ENCODE data around the gene CHAT.

The CHAT gene

DNA sequence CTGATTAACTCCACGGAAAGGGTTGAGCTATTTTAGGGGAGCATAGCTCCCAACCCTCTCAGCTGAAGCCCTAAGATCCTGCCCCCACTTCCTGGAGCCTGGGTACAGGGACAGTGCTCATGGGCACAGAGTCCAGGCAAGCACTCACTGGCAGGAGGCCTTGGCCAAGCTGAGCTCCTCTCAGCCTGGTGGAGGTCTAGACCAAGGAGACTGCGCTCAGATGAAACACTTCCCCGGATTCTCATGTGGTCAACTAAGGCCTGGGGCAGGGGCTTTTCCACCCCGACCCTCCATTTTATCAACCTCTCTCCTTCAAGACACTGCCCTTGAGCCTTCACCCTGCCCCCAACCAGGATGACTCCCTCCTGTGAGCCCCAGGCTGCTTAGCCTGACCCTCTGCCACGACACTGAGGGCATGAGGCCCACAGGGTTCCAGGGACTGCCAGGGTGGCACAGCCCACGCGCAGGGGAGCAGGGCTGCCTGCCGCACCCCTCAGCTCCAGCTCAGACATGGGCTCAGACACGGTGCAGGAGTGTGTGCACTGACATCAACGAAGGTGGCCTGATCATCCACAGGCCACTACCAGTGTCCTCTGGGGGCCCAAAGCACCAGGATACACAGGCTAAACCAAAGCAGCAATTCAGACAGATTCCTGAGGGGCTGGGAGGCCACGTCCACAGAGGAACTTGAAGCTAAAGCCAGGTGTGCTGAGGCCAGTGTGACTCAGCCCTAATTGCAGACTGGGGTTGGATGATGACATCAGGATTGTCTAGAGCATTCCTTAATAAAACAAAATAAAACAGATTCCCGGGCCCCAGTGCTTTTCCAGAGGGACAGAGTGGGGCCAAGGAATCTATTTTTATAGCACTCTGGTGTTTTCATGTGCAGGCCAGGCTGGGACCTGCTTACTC, 18.8 kb downstream of the CHAT start:
- no peak for DNase-seq

DNA sequence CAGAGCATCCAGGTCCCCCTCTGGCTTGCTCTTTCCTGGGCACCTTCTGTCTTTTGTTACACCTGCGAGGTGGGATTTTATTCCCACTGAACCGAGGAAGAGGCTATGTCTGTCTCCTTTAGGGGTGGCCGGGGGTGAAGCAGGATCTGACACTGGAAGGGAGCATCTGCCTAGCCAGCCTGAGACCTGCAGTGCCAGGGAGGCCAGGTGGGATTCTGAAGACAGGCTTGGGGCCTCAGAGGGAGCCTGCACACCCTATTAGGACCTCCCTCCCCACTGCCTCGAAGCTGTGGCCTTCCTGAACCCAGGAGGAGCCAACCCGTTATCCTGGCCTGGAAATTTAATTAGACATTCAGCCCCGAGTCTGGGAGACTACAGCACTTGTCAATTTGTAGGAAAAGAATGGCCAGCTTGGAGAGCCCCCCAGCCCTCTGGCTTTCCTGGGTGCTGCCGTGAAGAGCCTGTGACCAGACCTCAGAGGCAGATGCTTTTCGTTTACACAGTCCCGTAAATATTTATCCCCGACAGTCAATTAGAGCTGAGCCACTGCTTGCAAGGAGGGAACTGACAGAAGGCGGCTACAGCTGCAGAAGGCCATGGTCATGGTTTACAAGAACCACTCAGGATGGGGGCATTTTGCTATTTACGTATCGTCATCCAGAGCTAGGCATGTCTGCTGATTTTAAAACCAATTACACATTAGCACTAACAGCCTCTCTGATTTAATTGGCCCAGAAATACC, 19.7 kb downstream of the CHAT start:
- no peak for DNase-seq

DNA sequence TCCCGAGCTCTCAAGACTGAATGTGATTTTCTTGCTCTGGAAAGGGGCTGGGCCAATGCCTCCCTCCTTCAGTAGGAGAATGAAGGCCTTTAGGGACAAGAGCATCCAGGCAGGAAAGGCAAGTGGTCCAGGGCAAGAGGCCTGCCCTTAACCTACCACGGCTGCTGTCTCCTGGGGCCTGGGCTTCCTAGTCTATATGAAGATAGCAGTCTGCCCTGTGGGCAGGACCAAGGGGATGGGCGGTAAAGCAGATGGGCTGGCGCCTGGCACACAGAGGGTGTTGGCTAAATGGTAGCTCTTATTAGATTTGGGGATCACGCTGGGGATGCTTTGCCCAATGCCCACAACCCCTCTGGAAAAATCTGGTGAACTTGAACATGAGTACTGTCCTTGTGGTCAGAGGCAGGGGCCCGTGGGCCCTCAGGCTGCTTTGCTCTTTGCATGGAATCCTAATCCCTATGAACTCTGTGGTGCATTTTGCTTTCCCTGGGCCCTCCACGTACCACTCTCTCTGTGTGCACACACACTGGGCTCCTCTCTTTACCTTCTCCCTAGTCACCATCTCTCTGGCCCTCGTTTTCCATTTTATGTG, 20.3 kb downstream of the CHAT start:
- DNase-seq: no peak

DNA sequence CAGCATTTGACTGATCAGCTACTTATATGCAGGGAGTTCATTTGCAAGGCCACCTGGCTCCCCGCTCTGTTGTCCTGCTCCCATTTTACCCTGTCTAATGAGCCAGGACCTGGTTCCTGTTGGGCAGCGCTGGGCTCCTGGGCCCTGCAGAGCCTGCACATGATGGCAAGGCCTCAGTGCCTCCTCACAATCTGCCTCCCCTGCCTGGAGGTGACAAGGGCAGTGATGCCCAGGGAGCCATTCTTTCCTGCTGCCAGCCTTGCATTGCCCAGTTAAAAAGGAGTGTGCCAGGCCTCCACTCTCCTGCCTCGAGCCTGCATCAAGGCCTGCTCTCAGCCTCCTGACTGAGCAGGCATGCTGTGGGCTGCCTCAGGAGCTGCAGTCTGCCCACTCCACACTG, 28.5 kb downstream of the CHAT start:
- DNase-seq: no peak

DNA sequence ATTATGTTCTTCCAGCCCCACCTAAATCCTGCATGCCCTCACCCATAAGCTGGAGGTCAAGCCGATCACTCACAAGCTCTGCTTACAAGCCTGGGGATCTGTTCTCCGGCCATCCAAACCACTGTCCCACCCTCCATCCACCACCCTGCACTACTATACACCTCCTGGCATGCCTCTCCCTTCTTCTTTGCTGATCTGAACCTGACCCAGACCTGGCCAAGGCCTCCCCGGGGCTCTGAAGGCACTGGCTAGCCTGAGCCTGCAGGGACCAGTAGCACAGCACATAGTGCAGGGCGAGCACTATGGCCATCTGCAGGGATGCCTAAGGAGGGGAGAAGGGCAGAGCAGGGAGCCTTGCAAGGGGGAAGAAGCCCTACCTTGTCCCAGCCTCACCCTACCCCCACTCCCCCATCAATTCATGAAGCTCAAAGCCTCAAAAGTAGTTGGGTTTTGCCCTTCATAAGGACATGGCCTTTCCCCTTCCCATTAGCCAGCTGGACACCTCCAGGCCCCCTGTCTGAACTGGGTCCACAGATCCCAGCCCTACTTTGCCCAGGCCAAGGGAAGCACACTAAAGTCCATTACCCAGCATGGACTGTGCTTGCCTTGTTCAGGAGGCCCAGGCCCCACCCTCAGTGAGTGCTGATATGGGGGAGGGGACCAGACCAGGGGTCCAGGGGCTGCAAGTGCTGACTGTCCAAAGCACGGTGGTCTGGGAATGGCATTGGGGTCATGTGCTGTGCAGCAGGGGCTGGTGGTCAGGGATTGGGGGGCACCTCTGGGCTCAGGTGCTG, 29.6 kb downstream of the CHAT start:
- no peak for DNase-seq

DNA sequence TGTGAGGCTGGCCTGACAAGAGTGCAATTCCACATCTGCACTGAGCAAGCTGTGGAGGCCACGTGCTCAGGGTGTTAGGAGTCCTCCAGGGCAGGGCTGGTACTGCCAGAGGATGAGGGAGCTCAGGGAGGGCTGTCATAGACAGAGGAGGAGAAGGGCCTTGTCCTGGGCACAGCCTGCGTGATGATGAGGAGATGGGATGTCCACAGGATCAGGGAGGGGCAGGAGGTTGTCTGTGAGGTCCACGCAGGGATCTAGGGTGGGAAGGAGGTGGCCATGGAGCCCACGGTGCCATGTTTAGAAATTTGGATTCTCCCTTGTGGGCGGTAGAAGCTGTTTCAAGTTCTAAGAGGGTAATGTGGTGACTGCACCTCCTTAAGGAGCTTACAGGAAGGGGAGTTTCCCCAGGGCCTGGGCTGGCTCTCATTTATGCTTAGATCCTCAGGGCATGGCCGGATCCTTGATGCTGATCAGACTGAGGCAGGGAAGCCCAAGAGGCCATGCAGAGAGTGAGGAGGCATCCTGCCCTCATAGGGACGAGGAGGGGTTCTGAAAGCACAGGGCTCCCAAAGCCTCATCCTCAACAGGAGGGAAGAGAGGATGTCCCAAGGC, 30.3 kb downstream of the CHAT start:
- DNase-seq: no peak

DNA sequence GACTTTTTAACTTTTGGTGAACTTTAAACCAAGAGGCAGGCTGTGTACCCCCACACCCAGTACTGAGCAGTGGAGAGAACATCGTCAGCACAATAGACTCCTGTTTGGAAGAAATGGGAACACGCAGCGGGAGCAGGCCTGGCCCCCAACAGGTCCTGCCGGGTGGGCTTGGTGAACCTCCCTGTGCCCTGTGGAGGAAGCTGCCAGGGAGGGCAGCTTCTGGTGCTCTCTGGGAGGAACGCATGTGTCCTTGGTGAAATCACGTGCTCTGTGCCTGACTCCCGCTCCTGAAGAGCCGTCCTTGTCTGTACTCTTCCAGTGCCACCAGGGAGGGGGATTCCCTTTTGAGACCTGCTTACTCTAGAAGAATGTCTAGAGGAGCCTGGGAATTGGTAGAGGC, 31.6 kb downstream of the CHAT start:
- DNase-seq: no peak

DNA sequence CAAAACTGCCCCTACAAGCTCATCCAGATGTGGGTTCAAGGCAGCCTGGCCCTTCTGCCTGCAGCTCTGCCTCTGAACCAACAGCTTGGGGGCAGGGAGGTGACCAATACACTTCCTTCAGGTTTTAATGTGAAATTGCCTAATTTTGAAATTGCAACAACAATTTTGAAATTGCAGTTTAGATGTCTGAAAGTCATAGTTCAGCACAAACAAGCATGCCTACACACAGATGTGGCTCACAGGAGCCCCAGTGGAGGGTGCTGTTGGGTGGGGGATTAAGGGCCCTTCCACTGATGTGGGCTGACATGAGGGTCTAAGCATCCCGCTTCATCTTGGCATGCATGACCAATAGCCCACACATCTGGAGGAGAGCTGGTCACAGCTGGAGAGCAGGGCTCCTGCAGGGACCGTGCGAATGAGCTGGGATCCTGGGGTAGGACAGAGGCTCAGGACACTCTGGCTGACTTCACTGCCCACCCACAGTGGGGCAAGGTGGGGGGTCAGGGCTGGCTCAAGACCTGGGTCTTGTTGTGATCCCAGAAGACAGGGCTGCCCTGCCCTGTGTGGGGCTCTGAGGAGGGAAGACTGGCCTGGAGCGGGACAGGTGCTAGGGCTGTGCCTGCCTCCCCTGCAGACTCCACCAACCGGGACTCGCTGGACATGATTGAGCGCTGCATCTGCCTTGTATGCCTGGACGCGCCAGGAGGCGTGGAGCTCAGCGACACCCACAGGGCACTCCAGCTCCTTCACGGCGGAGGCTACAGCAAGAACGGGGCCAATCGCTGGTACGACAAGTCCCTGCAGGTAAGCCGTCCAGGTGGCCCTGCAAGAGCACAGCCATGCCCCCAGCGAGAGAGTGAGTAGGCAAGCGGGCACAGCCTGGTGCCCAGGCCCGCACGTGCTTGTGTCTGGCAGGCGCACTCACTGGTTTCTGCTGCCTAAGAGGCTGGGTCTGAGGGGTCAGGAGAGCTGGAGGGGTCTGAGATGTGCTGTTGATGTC, 32.3 kb downstream of the CHAT start:
- no peak for DNase-seq

DNA sequence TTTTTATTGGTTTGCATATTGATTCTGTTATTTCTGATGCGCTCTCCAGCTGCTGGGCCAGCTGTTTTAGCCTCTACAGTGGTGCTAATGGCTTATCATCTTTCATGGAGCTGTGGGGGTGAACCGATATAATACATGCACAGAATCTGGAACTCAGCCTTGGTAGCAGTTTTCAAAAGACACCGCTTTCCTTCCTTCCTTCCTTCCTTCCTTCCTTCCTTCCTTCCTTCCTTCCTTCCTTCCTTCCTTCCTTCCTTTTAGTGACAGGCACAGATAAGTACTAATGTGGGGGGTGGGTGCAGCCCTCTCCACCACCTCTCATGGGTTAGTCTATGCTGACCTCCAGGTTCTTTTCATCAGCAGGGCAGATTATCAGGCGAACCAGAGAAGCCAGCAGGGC, 33.7 kb downstream of the CHAT start:
- no peak for DNase-seq

DNA sequence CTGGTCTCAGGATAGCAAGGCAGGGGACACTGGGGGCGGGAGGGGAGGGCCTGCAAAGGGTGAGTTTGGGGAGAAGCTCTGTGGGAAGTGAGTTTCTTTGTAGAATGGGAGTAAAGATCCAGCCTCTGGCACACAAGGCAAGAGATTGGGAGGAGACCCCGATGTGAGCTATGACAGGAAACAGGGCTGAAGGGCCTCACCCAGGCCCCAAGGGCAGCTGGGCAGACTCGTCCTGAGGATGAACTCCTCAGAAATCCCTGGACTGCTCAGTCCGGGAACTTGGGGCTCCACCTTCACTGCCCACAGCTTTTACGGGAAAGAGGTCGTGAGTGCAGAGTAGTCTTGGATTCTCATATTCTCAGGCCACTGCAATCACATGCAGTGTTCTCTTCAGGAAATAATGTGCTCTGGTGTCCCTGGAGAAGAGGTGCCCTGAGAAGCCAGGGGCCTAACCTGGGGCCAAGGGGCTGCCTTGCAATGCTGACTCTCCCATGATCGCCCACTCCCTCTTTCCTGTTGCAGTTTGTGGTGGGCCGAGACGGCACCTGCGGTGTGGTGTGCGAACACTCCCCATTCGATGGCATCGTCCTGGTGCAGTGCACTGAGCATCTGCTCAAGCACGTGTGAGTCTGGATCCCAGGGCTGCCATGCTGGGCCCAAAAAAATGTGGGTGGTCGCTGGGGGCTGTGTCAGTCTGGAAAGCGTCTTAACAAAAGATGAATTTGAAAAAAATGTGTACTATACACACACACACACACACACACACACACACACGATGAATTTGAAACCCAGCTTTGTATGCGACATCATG, 34.4 kb downstream of the CHAT start:
- DNase-seq: no peak

DNA sequence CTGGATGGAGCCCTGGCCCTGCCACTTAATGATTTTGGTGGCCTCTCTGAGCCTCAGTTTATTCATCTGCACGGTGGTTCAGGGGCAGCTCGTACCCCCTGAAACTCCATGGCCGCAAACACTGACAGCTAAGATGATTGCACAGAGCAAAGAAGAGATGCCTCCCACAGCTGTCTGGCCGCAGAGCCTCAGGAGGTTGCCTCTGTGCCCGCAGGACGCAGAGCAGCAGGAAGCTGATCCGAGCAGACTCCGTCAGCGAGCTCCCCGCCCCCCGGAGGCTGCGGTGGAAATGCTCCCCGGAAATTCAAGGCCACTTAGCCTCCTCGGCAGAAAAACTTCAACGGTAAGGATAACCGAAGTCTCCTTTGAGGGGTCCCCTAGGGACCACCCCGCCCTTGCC, 35.5 kb downstream of the CHAT start:
- DNase-seq: no peak

DNA sequence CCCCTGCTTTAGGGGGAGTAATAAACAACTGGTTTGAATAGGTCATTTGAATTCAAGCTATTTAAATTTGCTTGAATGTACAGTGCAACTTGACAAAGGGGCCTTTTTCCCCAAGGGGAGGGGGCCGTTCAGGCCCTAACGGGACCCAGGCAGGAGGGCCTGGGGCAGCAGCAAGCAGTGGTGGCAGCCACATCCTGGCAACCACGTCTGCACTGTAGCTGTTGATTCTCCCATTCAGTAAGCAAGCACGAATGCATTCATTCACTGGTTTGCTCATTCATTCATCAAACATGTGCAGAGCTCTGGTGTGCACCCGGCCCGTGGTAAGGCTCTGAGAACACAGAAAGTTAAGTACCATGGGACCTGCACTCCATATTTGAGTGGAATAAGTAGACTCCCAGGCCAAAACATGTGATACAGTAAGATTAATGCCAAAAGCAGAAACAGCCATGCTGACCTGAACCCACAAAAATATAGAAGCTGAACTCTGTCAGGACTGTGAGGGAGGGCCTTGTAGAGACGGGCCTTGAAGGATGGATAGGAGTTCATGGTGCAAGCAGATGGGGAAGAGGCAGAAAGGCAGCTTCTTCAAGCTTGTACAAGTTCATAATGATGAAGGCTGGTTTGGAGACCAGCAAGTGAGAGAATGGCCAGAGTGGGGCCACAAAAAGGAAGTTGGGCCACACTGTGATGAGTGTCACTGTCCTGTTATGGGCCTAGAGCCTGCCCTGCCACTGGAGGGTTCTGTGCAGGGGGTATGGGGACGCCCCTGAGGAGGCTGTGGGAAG, 36.3 kb downstream of the CHAT start:
- DNase-seq: no peak

DNA sequence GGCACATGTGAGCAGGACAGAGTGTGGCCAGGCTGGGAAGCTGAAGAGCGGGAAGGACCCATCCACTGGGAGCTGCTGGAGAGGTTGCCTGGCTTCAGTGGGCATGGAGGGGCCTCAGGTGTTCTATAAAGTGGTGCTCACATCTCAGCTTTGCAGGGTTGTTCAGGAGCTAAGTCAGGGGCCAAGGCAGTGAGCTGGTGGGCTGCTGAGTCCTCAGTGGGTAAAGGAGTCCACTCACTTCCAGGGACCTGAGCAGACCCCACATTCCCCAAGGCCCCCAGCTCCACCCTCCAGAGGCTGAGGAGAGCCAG, 36.8 kb downstream of the CHAT start:
- no peak for DNase-seq

DNA sequence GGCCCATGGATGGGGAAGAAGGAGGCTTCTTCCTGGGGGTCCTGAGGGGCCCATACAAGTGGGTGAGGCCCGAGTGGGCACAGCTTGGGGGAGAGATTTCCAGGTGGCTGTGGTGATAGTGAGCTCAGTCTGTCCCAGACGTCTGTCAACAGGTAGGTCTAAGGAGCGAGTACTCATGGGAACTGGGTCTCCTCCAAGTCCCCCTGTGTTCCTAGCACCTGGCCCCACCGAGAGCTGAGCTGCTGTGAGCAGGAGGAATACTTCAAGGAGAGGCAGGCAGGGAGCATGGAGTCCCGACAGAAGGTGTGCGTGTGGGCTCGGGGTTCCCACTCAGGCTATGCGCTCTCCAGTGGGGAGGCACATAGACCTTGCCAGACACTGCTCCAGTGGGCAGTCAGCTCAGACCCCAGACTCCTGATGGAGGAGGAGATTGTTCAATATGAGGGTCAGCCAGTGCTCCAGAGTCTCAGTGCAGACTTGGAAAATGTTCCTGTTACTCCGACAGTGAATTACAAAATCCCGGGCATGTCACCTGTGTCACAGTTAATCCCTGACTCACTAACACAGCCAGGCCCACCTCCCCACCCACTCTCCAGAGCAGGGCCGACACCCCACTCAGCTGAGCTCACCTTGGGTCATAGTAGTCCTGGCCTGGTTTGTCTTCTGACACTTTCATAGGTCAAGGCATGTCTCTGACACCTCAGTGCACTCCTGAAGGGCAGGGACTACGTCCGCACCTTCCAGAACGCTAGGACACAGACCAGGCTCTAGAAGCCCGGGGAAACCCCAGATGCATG, 37.4 kb downstream of the CHAT start:
- DNase-seq: no peak

DNA sequence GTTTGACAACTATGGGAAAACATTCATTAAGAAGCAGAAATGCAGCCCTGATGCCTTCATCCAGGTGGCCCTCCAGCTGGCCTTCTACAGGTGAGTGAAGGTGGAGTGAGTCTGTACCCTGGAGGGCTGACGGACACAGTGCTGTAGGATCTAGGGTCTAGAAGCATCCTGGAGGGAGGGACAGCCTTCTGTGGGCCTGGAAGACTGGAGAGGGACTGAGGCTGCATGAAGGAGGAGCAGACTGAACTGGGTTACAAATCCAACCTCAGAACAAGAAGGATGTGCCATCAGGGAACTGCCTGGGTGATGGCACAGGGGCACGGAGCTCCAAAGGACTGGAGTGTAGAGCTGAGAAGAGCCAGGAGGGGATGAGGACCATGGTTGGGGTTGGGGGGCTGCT, 38.1 kb downstream of the CHAT start:
- no peak for DNase-seq

DNA sequence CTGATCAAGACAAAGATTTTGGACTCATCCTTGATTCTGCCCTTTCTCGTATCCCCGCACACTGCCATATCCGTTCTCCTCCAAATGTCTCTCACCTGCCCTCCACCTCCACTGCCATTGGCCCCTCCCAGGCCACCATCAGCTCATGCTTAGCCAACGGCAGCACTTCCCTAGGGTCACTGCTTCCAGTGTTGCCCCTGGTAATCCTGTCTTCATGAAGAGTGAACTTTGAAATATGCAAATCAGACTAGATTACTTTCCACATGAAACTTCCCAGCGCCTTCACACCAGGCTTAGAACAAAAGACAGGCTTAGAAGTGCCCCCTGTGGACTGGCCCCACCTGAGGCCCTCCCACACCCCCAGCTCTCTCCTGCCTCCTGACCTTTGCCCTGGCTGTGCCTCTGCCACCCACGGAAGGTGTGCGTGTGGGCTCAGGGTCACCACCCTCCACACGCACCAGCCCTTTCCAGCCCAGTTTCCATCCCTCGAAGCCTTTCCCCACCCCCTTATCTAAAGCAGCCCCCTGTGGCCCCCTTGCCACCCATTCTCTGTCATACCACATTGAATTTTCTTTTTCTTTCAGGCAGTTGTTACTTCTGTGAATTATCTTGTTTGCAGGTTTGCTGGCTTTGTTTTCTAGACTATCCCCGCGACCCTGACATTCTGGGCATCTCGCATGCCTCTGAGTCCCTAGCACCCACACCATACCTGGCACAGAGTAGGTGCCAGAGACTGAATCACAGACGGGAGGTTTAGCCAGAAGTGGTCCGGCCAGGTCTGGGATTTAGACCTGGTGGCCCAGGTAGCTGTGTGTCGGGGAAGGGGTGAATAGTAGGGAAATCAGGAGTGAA, 38.8 kb downstream of the CHAT start:
- DNase-seq: no peak

DNA sequence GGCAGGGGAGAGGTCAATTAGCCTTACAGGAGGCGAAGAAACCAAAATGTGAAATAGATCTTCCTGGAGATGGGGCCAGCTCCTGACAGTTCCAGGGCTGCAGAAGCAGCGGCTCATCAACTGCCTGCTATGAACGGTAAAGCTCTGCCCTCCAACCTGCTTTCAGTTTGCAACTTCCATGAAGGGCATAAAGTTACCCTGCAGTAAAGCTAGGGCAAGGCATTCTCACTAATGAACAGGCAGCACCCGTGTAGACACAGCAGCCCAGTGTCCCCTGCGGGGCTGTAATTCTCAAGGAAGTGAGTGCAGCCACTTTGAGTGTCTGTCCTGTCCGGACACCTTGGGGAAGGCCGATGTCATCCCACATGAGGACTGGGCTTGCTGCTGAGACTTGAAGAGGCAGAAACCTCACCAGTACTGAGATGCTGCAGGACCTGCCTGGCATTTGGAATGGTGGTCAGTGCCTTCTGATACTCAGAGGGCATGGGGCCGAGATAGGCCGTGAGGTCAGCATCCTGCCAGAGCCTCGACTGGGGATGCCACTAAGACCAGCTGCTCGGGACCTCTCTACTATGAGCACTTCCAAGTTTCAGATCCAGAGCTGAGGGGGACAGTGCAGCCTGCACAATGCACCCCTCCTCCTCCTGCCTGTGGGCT, 39.6 kb downstream of the CHAT start:
- DNase-seq: no peak
